HEK293 (cell line): ENCODE measurements around the gene LRRC23.

Experiments used
- BCL11B ChIP-seq: fragments of 450-650 bp; formaldehyde crosslinking; IDR thresholded peaks from 2 replicates; pipeline ENCODE4 v1.5.1; 2016; ENCODE audit warnings: low read depth, missing biosample characterization, missing genetic modification characterization
- CTCF ChIP-seq: fragments of 450-650 bp; formaldehyde crosslinking; IDR thresholded peaks from 2 replicates; pipeline ENCODE4 v1.5.1; 2016; ENCODE audit warnings: missing biosample characterization, missing genetic modification characterization
- GLI4 ChIP-seq: fragments of 450-650 bp; formaldehyde crosslinking; IDR thresholded peaks from 2 replicates; pipeline ENCODE4 v1.5.1; 2016; ENCODE audit warnings: missing biosample characterization, missing genetic modification characterization
- GLIS1 ChIP-seq: fragments of 450-650 bp; formaldehyde crosslinking; IDR thresholded peaks from 2 replicates; pipeline ENCODE4 v1.5.1; 2016; ENCODE audit warnings: missing biosample characterization, missing genetic modification characterization
- KLF16 ChIP-seq: fragments of 450-650 bp; formaldehyde crosslinking; IDR thresholded peaks from 2 replicates; pipeline ENCODE4 v1.5.1; 2017; ENCODE audit warnings: missing biosample characterization, missing genetic modification characterization
- KLF8 ChIP-seq: fragments of 450-650 bp; formaldehyde crosslinking; IDR thresholded peaks from 2 replicates; pipeline ENCODE4 v1.5.1; 2016; ENCODE audit warnings: missing biosample characterization, missing genetic modification characterization
- KLF9 ChIP-seq: fragments of 450-650 bp; formaldehyde crosslinking; IDR thresholded peaks from 2 replicates; pipeline ENCODE4 v1.5.1; 2016; ENCODE audit warnings: missing biosample characterization, missing genetic modification characterization, low read depth
- MZF1 ChIP-seq: fragments of 450-650 bp; formaldehyde crosslinking; IDR thresholded peaks from 2 replicates; pipeline ENCODE4 v1.5.1; 2017; ENCODE audit warnings: missing biosample characterization, missing genetic modification characterization, borderline replicate concordance
- SALL2 ChIP-seq: fragments of 450-650 bp; formaldehyde crosslinking; IDR thresholded peaks from 2 replicates; pipeline ENCODE4 v1.5.0; 2017; ENCODE audit warnings: missing biosample characterization, mild to moderate bottlenecking, missing genetic modification characterization, borderline replicate concordance
- TCF7L2 ChIP-seq: IDR thresholded peaks from 2 replicates; pipeline ENCODE4 v1.6.1; 2011; ENCODE audit warnings: low read depth, mild to moderate bottlenecking, inconsistent platforms, low read length, moderate library complexity, borderline replicate concordance
- ZBTB48 ChIP-seq: fragments of 450-650 bp; formaldehyde crosslinking; IDR thresholded peaks from 2 replicates; pipeline ENCODE4 v1.5.1; 2016; ENCODE audit warnings: missing biosample characterization, missing genetic modification characterization
- ZFHX2 ChIP-seq: fragments of 450-650 bp; formaldehyde crosslinking; conservative IDR thresholded peaks from 2 replicates; pipeline ENCODE4 v1.5.1; 2016; ENCODE audit warnings: missing biosample characterization, missing genetic modification characterization
- ZFP37 ChIP-seq: fragments of 450-650 bp; formaldehyde crosslinking; IDR thresholded peaks from 2 replicates; pipeline ENCODE4 v1.5.1; 2016; ENCODE audit warnings: missing biosample characterization, missing genetic modification characterization
- ZIC2 ChIP-seq: fragments of 450-650 bp; formaldehyde crosslinking; IDR thresholded peaks from 2 replicates; pipeline ENCODE4 v1.5.1; 2016; ENCODE audit warnings: missing biosample characterization, missing genetic modification characterization
- ZNF10 ChIP-seq: fragments of 450-650 bp; formaldehyde crosslinking; IDR thresholded peaks from 2 replicates; pipeline ENCODE4 v1.5.1; 2017; ENCODE audit warnings: missing biosample characterization, missing genetic modification characterization
- ZNF112 ChIP-seq: fragments of 450-650 bp; formaldehyde crosslinking; IDR thresholded peaks from 2 replicates; pipeline ENCODE4 v1.5.0; 2017; ENCODE audit warnings: missing biosample characterization, missing genetic modification characterization
- ZNF132 ChIP-seq: fragments of 450-650 bp; formaldehyde crosslinking; IDR thresholded peaks from 2 replicates; pipeline ENCODE4 v1.5.1; 2017; ENCODE audit warnings: missing biosample characterization, missing genetic modification characterization, borderline replicate concordance
- ZNF239 ChIP-seq: fragments of 450-650 bp; formaldehyde crosslinking; IDR thresholded peaks from 2 replicates; pipeline ENCODE4 v1.5.1; 2016; ENCODE audit warnings: missing biosample characterization, missing genetic modification characterization
- ZNF324 ChIP-seq: fragments of 450-650 bp; formaldehyde crosslinking; IDR thresholded peaks from 2 replicates; pipeline ENCODE4 v1.5.1; 2016; ENCODE audit warnings: missing biosample characterization, missing genetic modification characterization
- ZNF366 ChIP-seq: fragments of 450-650 bp; formaldehyde crosslinking; conservative IDR thresholded peaks from 2 replicates; pipeline ENCODE4 v1.5.1; 2016; ENCODE audit warnings: missing biosample characterization, missing genetic modification characterization
- ZNF37A ChIP-seq: fragments of 450-650 bp; IDR thresholded peaks from 2 replicates; pipeline ENCODE4 v1.5.1; 2018; ENCODE audit warnings: missing biosample characterization, missing genetic modification characterization
- ZNF423 ChIP-seq: fragments of 450-650 bp; formaldehyde crosslinking; IDR thresholded peaks from 2 replicates; pipeline ENCODE4 v1.5.1; 2016; ENCODE audit warnings: missing biosample characterization, missing genetic modification characterization
- ZNF433 ChIP-seq: fragments of 450-650 bp; formaldehyde crosslinking; IDR thresholded peaks from 2 replicates; pipeline ENCODE4 v1.5.1; 2016; ENCODE audit warnings: missing biosample characterization, missing genetic modification characterization, low read depth
- ZNF548 ChIP-seq: fragments of 450-650 bp; formaldehyde crosslinking; IDR thresholded peaks from 2 replicates; pipeline ENCODE4 v1.5.1; 2016; ENCODE audit warnings: missing biosample characterization, missing genetic modification characterization
- ZNF549 ChIP-seq: fragments of 450-650 bp; IDR thresholded peaks from 2 replicates; pipeline ENCODE4 v1.5.1; 2018; ENCODE audit warnings: missing biosample characterization, missing genetic modification characterization, mild to moderate bottlenecking, inconsistent platforms, moderate library complexity
- ZNF596 ChIP-seq: fragments of 450-650 bp; IDR thresholded peaks from 2 replicates; pipeline ENCODE4 v1.5.0; 2018; ENCODE audit warnings: missing biosample characterization, mild to moderate bottlenecking, missing genetic modification characterization, moderate library complexity
- ZNF670 ChIP-seq: fragments of 450-650 bp; formaldehyde crosslinking; IDR thresholded peaks from 2 replicates; pipeline ENCODE4 v1.5.1; 2016; ENCODE audit warnings: missing biosample characterization, missing genetic modification characterization, low read depth
- ZSCAN18 ChIP-seq: fragments of 450-650 bp; formaldehyde crosslinking; IDR thresholded peaks from 2 replicates; pipeline ENCODE4 v1.5.1; 2016; ENCODE audit warnings: missing biosample characterization, missing genetic modification characterization
- ZSCAN4 ChIP-seq: fragments of 450-650 bp; formaldehyde crosslinking; IDR thresholded peaks from 2 replicates; pipeline ENCODE4 v1.5.1; 2017; ENCODE audit warnings: missing biosample characterization, missing genetic modification characterization
- TF ChIP-seq, protein P1 (sequence below): fragments of 450-650 bp; formaldehyde crosslinking; IDR thresholded peaks from 2 replicates; pipeline ENCODE4 v1.5.0; 2017; ENCODE audit warnings: missing biosample characterization, missing genetic modification characterization, borderline replicate concordance
- TF ChIP-seq, protein P2 (sequence below): fragments of 450-650 bp; formaldehyde crosslinking; IDR thresholded peaks from 2 replicates; pipeline ENCODE4 v1.5.1; 2016; ENCODE audit warnings: missing biosample characterization, missing genetic modification characterization
- TF ChIP-seq, protein P3 (sequence below): fragments of 450-650 bp; formaldehyde crosslinking; IDR thresholded peaks from 2 replicates; pipeline ENCODE4 v1.5.1; 2017; ENCODE audit warnings: missing biosample characterization, missing genetic modification characterization

Gene LRRC23

DNA sequence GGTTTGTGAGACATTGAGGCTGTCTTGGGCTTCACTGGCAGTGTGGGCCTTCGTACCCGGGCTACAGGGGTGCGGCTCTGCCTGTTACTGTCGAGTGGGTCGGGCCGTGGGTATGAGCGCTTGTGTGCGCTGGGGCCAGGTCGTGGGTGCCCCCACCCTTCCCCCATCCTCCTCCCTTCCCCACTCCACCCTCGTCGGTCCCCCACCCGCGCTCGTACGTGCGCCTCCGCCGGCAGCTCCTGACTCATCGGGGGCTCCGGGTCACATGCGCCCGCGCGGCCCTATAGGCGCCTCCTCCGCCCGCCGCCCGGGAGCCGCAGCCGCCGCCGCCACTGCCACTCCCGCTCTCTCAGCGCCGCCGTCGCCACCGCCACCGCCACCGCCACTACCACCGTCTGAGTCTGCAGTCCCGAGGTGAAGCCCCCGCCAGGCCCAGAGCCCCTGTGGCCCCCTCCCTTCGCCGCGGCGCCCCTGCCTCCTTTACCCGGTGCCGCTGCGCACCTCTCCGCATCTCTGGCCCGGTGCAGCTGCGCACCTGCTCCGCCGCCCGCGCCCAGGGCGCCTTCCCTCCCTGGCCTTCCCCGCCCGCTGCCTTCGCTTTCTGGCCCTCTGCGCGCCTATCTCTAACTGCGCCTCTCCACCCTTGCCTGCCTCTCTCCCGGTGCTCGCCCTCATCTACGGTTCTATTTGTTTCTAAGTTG lies 9.8 kb downstream of the LRRC23 start, which contains the start of gene ENO2 (continued):
- TF ChIP-seq, protein P1, sequence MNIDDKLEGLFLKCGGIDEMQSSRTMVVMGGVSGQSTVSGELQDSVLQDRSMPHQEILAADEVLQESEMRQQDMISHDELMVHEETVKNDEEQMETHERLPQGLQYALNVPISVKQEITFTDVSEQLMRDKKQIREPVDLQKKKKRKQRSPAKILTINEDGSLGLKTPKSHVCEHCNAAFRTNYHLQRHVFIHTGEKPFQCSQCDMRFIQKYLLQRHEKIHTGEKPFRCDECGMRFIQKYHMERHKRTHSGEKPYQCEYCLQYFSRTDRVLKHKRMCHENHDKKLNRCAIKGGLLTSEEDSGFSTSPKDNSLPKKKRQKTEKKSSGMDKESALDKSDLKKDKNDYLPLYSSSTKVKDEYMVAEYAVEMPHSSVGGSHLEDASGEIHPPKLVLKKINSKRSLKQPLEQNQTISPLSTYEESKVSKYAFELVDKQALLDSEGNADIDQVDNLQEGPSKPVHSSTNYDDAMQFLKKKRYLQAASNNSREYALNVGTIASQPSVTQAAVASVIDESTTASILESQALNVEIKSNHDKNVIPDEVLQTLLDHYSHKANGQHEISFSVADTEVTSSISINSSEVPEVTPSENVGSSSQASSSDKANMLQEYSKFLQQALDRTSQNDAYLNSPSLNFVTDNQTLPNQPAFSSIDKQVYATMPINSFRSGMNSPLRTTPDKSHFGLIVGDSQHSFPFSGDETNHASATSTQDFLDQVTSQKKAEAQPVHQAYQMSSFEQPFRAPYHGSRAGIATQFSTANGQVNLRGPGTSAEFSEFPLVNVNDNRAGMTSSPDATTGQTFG (tag by site-specific recombination), result no peak
- TF ChIP-seq GLI4 (peak; percentile 63; the same call in 1 of the 2 replicates), KLF8 (tag by site-specific recombination) (peak; percentile 70; the same call in 1 of the 2 replicates), BCL11B (tag by site-specific recombination) (0 out of 2 replicates have a peak, but pooled peaks have one; percentile 44), ZNF132 (tag by site-specific recombination) (no peak), ZNF670 (tag by site-specific recombination) (no peak), TCF7L2 (no peak), ZSCAN4 (no peak), ZNF549 (no peak), ZFHX2 (tag by site-specific recombination) (peak; percentile 97), ZNF239 (tag by site-specific recombination) (0 out of 2 replicates have a peak, but pooled peaks have one; percentile 24), ZNF37A (tag by site-specific recombination) (no peak), ZNF548 (tag by site-specific recombination) (no peak), ZIC2 (tag by site-specific recombination) (no peak), ZBTB48 (tag by site-specific recombination) (peak; percentile 38; the same call in 1 of the 2 replicates), KLF9 (tag by site-specific recombination) (no peak; the same call in 1 of the 2 replicates), ZNF324 (no peak), ZNF366 (tag by site-specific recombination) (no peak; the same call in 1 of the 2 replicates), SALL2 (no peak), GLIS1 (tag by site-specific recombination) (peak; percentile 32; the same call in 1 of the 2 replicates), ZSCAN18 (tag by site-specific recombination) (no peak), ZNF423 (tag by site-specific recombination) (0 out of 2 replicates have a peak, but pooled peaks have one; percentile 29), KLF16 (tag by site-specific recombination) (peak; percentile 66), ZNF10 (tag by site-specific recombination) (0 out of 2 replicates have a peak, but pooled peaks have one; percentile 35), ZNF112 (no peak), ZNF596 (tag by site-specific recombination) (no peak), MZF1 (no peak), ZNF433 (tag by site-specific recombination) (no peak), CTCF (tag by site-specific recombination) (peak; percentile 12), ZFP37 (tag by site-specific recombination) (0 out of 2 replicates have a peak, but pooled peaks have one; percentile 48)
- TF ChIP-seq, protein P2, sequence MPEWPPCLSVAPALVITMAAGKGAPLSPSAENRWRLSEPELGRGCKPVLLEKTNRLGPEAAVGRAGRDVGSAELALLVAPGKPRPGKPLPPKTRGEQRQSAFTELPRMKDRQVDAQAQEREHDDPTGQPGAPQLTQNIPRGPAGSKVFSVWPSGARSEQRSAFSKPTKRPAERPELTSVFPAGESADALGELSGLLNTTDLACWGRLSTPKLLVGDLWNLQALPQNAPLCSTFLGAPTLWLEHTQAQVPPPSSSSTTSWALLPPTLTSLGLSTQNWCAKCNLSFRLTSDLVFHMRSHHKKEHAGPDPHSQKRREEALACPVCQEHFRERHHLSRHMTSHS, result no peak
- TF ChIP-seq, protein P3, sequence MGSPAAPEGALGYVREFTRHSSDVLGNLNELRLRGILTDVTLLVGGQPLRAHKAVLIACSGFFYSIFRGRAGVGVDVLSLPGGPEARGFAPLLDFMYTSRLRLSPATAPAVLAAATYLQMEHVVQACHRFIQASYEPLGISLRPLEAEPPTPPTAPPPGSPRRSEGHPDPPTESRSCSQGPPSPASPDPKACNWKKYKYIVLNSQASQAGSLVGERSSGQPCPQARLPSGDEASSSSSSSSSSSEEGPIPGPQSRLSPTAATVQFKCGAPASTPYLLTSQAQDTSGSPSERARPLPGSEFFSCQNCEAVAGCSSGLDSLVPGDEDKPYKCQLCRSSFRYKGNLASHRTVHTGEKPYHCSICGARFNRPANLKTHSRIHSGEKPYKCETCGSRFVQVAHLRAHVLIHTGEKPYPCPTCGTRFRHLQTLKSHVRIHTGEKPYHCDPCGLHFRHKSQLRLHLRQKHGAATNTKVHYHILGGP (tag by site-specific recombination), result no peak
